HL-60 (cell line): Measurements from ENCODE around the gene ABCG2.

Experiments used
- DNase-seq, 2 experiments: peaks; one replicate each; pipeline ENCODE4 v3.0.0-alpha.2; 2010 to 2020; ENCODE audit warnings: low read depth in 1 of 2, low spot score in 1 of 2
- H3K27ac ChIP-seq: fragments of 250-450 bp; sonication (Bioruptor Pico); replicated peaks from 2 replicates; pipeline ENCODE4 v1.5.1; 2020; ENCODE audit warnings: mild to moderate bottlenecking, moderate library complexity
- H3K27me3 ChIP-seq: fragments of 250-450 bp; sonication (Bioruptor Pico); 2 replicates; pipeline ENCODE4 v1.5.1; 2021; ENCODE audit warnings: mild to moderate bottlenecking, moderate library complexity; ENCODE audit not compliant: insufficient read depth, poor library complexity, severe bottlenecking
- H3K4me3 ChIP-seq: replicated peaks from 2 replicates; pipeline ENCODE4 v1.5.1; 2011; ENCODE audit warnings: mild to moderate bottlenecking, control low read depth, low read length; ENCODE audit not compliant: insufficient read depth
- GABPA ChIP-seq: IDR thresholded peaks from 2 replicates; pipeline ENCODE4 v1.6.1; 2012; ENCODE audit warnings: low read depth
- POLR2AphosphoS5 ChIP-seq: IDR thresholded peaks from 2 replicates; pipeline ENCODE4 v1.6.1; 2012; ENCODE audit warnings: low read depth
- SPI1 ChIP-seq: IDR thresholded peaks from 2 replicates; pipeline ENCODE4 v1.6.1; 2012; ENCODE audit warnings: low read depth, mild to moderate bottlenecking, borderline replicate concordance
- TF ChIP-seq, protein P1 (sequence below): IDR thresholded peaks from 2 replicates; pipeline ENCODE4 v1.6.1; 2012; ENCODE audit warnings: low read depth; ENCODE audit not compliant: insufficient replicate concordance
- TF ChIP-seq, protein P2 (sequence below): IDR thresholded peaks from one replicate; pipeline ENCODE4 v1.5.1; 2011; ENCODE audit warnings: low read length, control low read depth, inconsistent platforms; ENCODE audit not compliant: insufficient read depth

ABCG2 gene

DNA sequence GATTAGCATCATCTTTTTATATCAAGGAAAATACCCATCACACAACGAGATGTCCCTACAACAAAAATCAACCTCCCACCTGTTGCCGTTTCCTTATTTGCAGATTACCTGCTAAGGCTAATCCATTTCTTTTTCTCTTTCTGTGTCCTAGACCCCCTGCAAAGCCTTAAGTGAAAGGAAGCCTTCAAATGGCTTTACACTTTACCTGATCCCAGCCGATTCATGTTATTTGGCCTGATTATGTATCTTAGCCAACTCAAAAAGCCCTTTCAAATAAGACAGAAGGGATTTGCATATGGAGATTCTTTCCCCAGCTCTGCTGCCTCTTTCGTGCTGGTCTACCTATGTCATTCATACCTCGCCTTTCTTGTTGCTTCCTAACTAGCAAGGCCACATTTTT, 14.4 kb downstream of the ABCG2 start:
- DNase-seq: no peak
- H3K27ac ChIP-seq: no peak overlapping the region
- TF ChIP-seq, protein P1, sequence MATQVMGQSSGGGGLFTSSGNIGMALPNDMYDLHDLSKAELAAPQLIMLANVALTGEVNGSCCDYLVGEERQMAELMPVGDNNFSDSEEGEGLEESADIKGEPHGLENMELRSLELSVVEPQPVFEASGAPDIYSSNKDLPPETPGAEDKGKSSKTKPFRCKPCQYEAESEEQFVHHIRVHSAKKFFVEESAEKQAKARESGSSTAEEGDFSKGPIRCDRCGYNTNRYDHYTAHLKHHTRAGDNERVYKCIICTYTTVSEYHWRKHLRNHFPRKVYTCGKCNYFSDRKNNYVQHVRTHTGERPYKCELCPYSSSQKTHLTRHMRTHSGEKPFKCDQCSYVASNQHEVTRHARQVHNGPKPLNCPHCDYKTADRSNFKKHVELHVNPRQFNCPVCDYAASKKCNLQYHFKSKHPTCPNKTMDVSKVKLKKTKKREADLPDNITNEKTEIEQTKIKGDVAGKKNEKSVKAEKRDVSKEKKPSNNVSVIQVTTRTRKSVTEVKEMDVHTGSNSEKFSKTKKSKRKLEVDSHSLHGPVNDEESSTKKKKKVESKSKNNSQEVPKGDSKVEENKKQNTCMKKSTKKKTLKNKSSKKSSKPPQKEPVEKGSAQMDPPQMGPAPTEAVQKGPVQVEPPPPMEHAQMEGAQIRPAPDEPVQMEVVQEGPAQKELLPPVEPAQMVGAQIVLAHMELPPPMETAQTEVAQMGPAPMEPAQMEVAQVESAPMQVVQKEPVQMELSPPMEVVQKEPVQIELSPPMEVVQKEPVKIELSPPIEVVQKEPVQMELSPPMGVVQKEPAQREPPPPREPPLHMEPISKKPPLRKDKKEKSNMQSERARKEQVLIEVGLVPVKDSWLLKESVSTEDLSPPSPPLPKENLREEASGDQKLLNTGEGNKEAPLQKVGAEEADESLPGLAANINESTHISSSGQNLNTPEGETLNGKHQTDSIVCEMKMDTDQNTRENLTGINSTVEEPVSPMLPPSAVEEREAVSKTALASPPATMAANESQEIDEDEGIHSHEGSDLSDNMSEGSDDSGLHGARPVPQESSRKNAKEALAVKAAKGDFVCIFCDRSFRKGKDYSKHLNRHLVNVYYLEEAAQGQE: no peak
- TF ChIP-seq GABPA (no peak), SPI1 (no peak), POLR2AphosphoS5 (no peak)
- TF ChIP-seq, protein P2, sequence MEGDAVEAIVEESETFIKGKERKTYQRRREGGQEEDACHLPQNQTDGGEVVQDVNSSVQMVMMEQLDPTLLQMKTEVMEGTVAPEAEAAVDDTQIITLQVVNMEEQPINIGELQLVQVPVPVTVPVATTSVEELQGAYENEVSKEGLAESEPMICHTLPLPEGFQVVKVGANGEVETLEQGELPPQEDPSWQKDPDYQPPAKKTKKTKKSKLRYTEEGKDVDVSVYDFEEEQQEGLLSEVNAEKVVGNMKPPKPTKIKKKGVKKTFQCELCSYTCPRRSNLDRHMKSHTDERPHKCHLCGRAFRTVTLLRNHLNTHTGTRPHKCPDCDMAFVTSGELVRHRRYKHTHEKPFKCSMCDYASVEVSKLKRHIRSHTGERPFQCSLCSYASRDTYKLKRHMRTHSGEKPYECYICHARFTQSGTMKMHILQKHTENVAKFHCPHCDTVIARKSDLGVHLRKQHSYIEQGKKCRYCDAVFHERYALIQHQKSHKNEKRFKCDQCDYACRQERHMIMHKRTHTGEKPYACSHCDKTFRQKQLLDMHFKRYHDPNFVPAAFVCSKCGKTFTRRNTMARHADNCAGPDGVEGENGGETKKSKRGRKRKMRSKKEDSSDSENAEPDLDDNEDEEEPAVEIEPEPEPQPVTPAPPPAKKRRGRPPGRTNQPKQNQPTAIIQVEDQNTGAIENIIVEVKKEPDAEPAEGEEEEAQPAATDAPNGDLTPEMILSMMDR: no peak
- H3K27me3 ChIP-seq: peaks cover 3% of the 10 kb centered on the region
- no peak overlapping the region for H3K4me3 ChIP-seq

DNA sequence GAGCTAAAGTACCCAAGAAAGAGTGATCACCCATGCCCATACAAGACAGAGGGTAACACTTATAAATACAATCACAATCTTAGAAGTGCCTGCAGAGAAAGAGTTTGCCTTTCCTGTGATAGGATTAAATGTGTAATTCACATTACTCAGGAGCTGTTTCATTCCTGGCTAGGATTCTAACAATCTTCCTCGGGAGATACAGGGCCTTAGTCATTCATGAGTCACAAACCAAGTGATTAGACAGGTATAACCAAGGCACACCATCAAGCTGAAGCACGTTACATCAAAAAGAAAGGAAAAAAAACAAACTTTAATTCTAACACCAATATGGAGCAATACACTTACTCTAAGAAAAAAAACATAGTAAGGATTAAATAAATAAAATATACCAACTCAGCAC, 14.9 kb downstream of the ABCG2 start:
- Histone ChIP-seq H3K27me3 (peaks cover 3% of the 10 kb centered on the region), H3K27ac (no peak overlapping the region), H3K4me3 (no peak overlapping the region)
- DNase-seq: no peak
- TF ChIP-seq, protein P1: no peak
- TF ChIP-seq, protein P2: no peak
- TF ChIP-seq SPI1 (no peak), POLR2AphosphoS5 (no peak), GABPA (no peak)

DNA sequence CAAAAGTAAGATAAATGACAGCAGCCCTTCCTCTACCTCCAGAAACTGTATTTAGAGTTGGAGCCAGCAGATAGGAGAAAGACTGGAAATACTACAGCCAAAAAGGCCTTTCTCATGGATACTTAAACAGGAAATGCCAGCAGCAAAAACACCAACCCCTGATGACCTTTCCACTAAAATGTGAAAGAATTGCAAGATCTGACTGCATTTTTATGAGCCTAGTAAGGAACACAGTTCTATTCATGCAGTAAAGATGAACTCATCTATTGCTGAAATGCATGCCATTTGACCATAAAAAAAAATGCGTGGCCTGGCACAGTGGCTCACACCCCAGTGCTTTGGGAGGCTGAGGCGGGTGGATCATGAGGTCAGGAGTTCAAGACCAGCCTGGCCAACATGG, 19.9 kb downstream of the ABCG2 start:
- TF ChIP-seq, protein P1: no peak
- TF ChIP-seq POLR2AphosphoS5: no peak
- TF ChIP-seq SPI1: no peak
- TF ChIP-seq GABPA: no peak
- TF ChIP-seq, protein P2: no peak
- Histone ChIP-seq H3K4me3 (no peak overlapping the region), H3K27me3 (no peaks in the 10 kb centered on the region), H3K27ac (no peak overlapping the region)
- no peak for DNase-seq
